Myometrial cell (primary cell): Measurements from ENCODE around the gene POLR3E. TPM values are rescaled to one million over a fixed set of nuclear protein-coding genes. Genes with fewer than 3 reads are reported as not detected.

Source experiments
- total RNA-seq: library from RNA; depleted of rRNA; stranded (reverse); fragments of >200 nt; gene quantifications from 2 replicates; pipeline ENCODE4 v1.2.3, GENCODE V29; 2015

The POLR3E gene
- 25.2 and 35.7 TPM in 2 replicates for total RNA-seq

GRCh38 chr16:22297114-22297870 is at the start of gene POLR3E:
POLR3E (plus strand) TSS chr16:22297409; CDS start chr16:22302969, 5,560 bp downstream.

GRCh38 chr16:22374311-22375116 is 77.3 kb downstream of the POLR3E start, which contains the start of gene CDR2:
CDR2 (minus strand) TSS chr16:22374619; CDS start chr16:22374309, 310 bp downstream.

Other genes starting within 250 kb of the POLR3E start
- gene VWA3A, start 204.9 kb upstream of the POLR3E start, total RNA-seq: not detected in 2 replicates
- gene SDR42E2, start 134.9 kb upstream of the POLR3E start, total RNA-seq: not detected in 2 replicates
- 12.1 and 14.7 TPM in 2 replicates for gene EEF2K, start 91.1 kb upstream of the POLR3E start, total RNA-seq
- 24.8 and 27.7 TPM in 2 replicates for gene CDR2, start 77.2 kb downstream of the POLR3E start, total RNA-seq
- gene NPIPB5, start 213.5 kb downstream of the POLR3E start, total RNA-seq: 7.2 and 8.9 TPM in 2 replicates